ENCODE measurements around the gene ZNF470.

The ZNF470 gene

GRCh38 chr19:56567274-56568120, at the start of gene ZNF470:
Gene ZNF470, plus strand, starts transcription at chr19:56567468. Its CDS starts 2,844 bp downstream, at chr19:56570312.
- peak; percentile 51 for DNase-seq

GRCh38 chr19:56525214-56525860, 41.9 kb upstream of the ZNF470 start:
- DNase-seq = no peak

- no peak for DNase-seq
Observed at GRCh38 chr19:56537442-56537841, 29.8 kb upstream of the ZNF470 start.

GRCh38 chr19:56538254-56538760, 29.0 kb upstream of the ZNF470 start:
- peak; percentile 80 for DNase-seq

GRCh38 chr19:56538761-56539263, 28.5 kb upstream of the ZNF470 start, which contains the start of gene ZFP28:
Gene ZFP28, plus strand, starts transcription at chr19:56538948. Its CDS starts 71 bp downstream, at chr19:56539019.
- no peak for DNase-seq

- no peak for DNase-seq
Observed at GRCh38 chr19:56543776-56544175, 23.5 kb upstream of the ZNF470 start.

GRCh38 chr19:56547535-56547934, 19.7 kb upstream of the ZNF470 start:
- DNase-seq = no peak

- no peak for DNase-seq
Observed at GRCh38 chr19:56554272-56554869, 12.9 kb upstream of the ZNF470 start.

GRCh38 chr19:56562766-56563165, 4.5 kb upstream of the ZNF470 start:
- DNase-seq = no peak

- DNase-seq = no peak
Observed at GRCh38 chr19:56566904-56567273, 379 bp upstream of the ZNF470 start.

GRCh38 chr19:56572589-56572988, 5.3 kb downstream of the ZNF470 start:
- no peak for DNase-seq

GRCh38 chr19:56573914-56574313, 6.6 kb downstream of the ZNF470 start:
- DNase-seq = no peak

GRCh38 chr19:56577719-56578602, 10.7 kb downstream of the ZNF470 start:
- DNase-seq = no peak

GRCh38 chr19:56594446-56594782, 27.1 kb downstream of the ZNF470 start:
- no peak for DNase-seq

- DNase-seq = peak; percentile 93
Observed at GRCh38 chr19:56594783-56595547, 27.7 kb downstream of the ZNF470 start, which contains the start of gene ZNF71. Gene ZNF71, plus strand, starts transcription at chr19:56595302. Its CDS starts 6,257 bp downstream, at chr19:56601559.

- no peak for DNase-seq
Observed at GRCh38 chr19:56595548-56595899, 28.3 kb downstream of the ZNF470 start.

GRCh38 chr19:56596676-56597075, 29.4 kb downstream of the ZNF470 start:
- no peak for DNase-seq

- no peak for DNase-seq
Observed at GRCh38 chr19:56597696-56598095, 30.4 kb downstream of the ZNF470 start.

- no peak for DNase-seq
Observed at GRCh38 chr19:56601375-56601774, 34.1 kb downstream of the ZNF470 start.

GRCh38 chr19:56603829-56604228, 36.6 kb downstream of the ZNF470 start:
- DNase-seq = no peak

- DNase-seq = no peak
Observed at GRCh38 chr19:56608274-56608964, 41.2 kb downstream of the ZNF470 start.
